HT-29 (cell line): ENCODE data around the gene TARS1. TPM values are rescaled to one million over a fixed set of nuclear protein-coding genes. Genes with fewer than 3 reads are reported as not detected.

Experiments
- DNase-seq: peaks from one replicate; pipeline ENCODE4 v3.0.0-alpha.2; 2015; ENCODE audit warnings: low spot score
- total RNA-seq: library from RNA; depleted of rRNA; stranded (reverse); fragments of >200 nt; shearing (Covaris generic); gene quantifications from 2 replicates; pipeline ENCODE4 v1.2.3, GENCODE V29; 2014

TARS1 gene
- total RNA-seq, 1 experiment from 2014 or later, result 138 TPM

- no peak for DNase-seq
Observed at GRCh38 chr5:33439905-33440481, 772 bp upstream of the TARS1 start.

GRCh38 chr5:33441241-33442177 lies 744 bp downstream of the TARS1 start:
- DNase-seq, result peak; percentile 65

GRCh38 chr5:33444542-33444941 lies 3.8 kb downstream of the TARS1 start:
- no peak for DNase-seq

- no peak for DNase-seq
Observed at GRCh38 chr5:33445798-33446197, 5.0 kb downstream of the TARS1 start.

GRCh38 chr5:33448118-33448517 lies 7.4 kb downstream of the TARS1 start:
- no peak for DNase-seq

GRCh38 chr5:33457126-33457525 lies 16.4 kb downstream of the TARS1 start:
- DNase-seq, result no peak

GRCh38 chr5:33457817-33458216 lies 17.1 kb downstream of the TARS1 start:
- DNase-seq, result no peak

- no peak for DNase-seq
Observed at GRCh38 chr5:33460210-33460609, 19.4 kb downstream of the TARS1 start.

GRCh38 chr5:33462456-33462855 lies 21.7 kb downstream of the TARS1 start:
- no peak for DNase-seq

- DNase-seq, result no peak
Observed at GRCh38 chr5:33465120-33465519, 24.4 kb downstream of the TARS1 start.

- DNase-seq, result no peak
Observed at GRCh38 chr5:33468775-33469435, 28.1 kb downstream of the TARS1 start.

GRCh38 chr5:33470544-33470943 lies 29.8 kb downstream of the TARS1 start:
- peak; percentile 19 for DNase-seq

GRCh38 chr5:33472805-33473409 lies 32.1 kb downstream of the TARS1 start:
- DNase-seq, result no peak

GRCh38 chr5:33474004-33474403 lies 33.2 kb downstream of the TARS1 start:
- no peak for DNase-seq

GRCh38 chr5:33474931-33475499 lies 34.2 kb downstream of the TARS1 start:
- DNase-seq, result no peak

- DNase-seq, result no peak
Observed at GRCh38 chr5:33475706-33476105, 34.9 kb downstream of the TARS1 start.

GRCh38 chr5:33476992-33477391 lies 36.2 kb downstream of the TARS1 start:
- no peak for DNase-seq

GRCh38 chr5:33477816-33478215 lies 37.1 kb downstream of the TARS1 start:
- no peak for DNase-seq

GRCh38 chr5:33479311-33479710 lies 38.5 kb downstream of the TARS1 start:
- no peak for DNase-seq

GRCh38 chr5:33480876-33481275 lies 40.1 kb downstream of the TARS1 start:
- DNase-seq, result no peak

GRCh38 chr5:33482335-33482734 lies 41.6 kb downstream of the TARS1 start:
- no peak for DNase-seq

- no peak for DNase-seq
Observed at GRCh38 chr5:33487236-33487635, 46.5 kb downstream of the TARS1 start.
